ENCODE measurements around the gene SCGB1C2.

DNA sequence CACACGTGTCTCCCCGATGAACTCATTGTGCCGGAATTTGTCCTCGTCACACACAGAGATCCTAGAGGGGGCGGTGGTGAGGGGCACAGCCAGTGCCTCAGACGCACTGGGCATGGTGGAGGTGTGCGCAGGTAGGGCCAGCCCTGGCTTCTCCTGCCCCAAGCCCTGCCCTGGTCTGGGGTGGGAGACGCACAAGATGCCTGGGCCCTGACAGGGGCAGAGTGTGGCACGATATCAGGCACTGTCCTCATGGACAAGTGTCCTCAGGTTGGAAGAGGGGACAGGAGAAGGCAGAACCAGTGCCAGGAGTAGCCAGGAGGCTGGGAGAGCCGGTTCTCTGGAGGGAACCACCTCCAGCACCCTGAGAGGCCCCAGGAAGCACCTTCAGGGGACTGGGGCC lies 24.1 kb downstream of the SCGB1C2 start:
- TF ChIP-seq, protein P1, sequence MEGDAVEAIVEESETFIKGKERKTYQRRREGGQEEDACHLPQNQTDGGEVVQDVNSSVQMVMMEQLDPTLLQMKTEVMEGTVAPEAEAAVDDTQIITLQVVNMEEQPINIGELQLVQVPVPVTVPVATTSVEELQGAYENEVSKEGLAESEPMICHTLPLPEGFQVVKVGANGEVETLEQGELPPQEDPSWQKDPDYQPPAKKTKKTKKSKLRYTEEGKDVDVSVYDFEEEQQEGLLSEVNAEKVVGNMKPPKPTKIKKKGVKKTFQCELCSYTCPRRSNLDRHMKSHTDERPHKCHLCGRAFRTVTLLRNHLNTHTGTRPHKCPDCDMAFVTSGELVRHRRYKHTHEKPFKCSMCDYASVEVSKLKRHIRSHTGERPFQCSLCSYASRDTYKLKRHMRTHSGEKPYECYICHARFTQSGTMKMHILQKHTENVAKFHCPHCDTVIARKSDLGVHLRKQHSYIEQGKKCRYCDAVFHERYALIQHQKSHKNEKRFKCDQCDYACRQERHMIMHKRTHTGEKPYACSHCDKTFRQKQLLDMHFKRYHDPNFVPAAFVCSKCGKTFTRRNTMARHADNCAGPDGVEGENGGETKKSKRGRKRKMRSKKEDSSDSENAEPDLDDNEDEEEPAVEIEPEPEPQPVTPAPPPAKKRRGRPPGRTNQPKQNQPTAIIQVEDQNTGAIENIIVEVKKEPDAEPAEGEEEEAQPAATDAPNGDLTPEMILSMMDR (IDR thresholded peaks at IDR 0.05): no peak
- TF ChIP-seq ZBTB21 (CRISPR knock-in tag; IDR thresholded peaks at IDR 0.05; ENCODE audit: borderline replicate concordance) (no peak), ZNF512 (CRISPR knock-in tag; IDR thresholded peaks at IDR 0.05; ENCODE audit: borderline replicate concordance) (no peak)
- TF ChIP-seq, protein P2, sequence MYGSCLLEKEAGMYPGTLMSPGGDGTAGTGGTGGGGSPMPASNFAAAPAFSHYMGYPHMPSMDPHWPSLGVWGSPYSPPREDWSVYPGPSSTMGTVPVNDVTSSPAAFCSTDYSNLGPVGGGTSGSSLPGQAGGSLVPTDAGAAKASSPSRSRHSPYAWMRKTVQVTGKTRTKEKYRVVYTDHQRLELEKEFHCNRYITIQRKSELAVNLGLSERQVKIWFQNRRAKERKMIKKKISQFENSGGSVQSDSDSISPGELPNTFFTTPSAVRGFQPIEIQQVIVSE (CRISPR knock-in tag; IDR thresholded peaks at IDR 0.05; ENCODE audit: borderline replicate concordance): no peak

Measured in WTC11 (cell line).